Dendritic cell treated with granulocyte-macrophage colony-stimulating factor and Interleukin-4, amounts not matched to agents 40 ng/mL and 50 ng/mL, for 4 days (primary cell): Measurements from ENCODE around the gene SPSB4.

ENCODE experiments used
- H3K27ac Mint-ChIP-seq: one replicate; pipeline ENCODE4 v1.8.0; 2022; ENCODE audit warnings: mild to moderate bottlenecking, mixed read lengths
- H3K27me3 Mint-ChIP-seq: one replicate; pipeline ENCODE4 v1.8.0; 2022; ENCODE audit warnings: mild to moderate bottlenecking, mixed read lengths
- H3K36me3 Mint-ChIP-seq: one replicate; pipeline ENCODE4 v1.8.0; 2022; ENCODE audit warnings: low read depth, mixed read lengths
- H3K4me1 Mint-ChIP-seq: one replicate; pipeline ENCODE4 v1.8.0; 2022; ENCODE audit warnings: low read depth, mixed read lengths
- H3K4me3 Mint-ChIP-seq: one replicate; pipeline ENCODE4 v1.8.0; 2022; ENCODE audit warnings: mild to moderate bottlenecking, moderate library complexity, mixed read lengths
- H3K9me3 Mint-ChIP-seq: one replicate; pipeline ENCODE4 v1.8.0; 2022; ENCODE audit warnings: mixed read lengths
- intact Hi-C: fragments of 100-400 bp; cut with micrococcal nuclease; formaldehyde crosslinking; loops from one replicate; pipeline ENCODE4 v1.15.0; 2022

The SPSB4 gene

GRCh38 chr3:141059816-141060215 lies 8.7 kb downstream of the SPSB4 start:
- Mint-ChIP-seq H3K27ac (no peak overlapping the region), H3K36me3 (no peaks in the 10 kb centered on the region), H3K4me1 (peaks cover 11% of the 10 kb centered on the region), H3K9me3 (no peaks in the 10 kb centered on the region), H3K4me3 (no peak overlapping the region), H3K27me3 (peaks cover 11% of the 10 kb centered on the region)
- intact Hi-C loops: no loop called here

DNA sequence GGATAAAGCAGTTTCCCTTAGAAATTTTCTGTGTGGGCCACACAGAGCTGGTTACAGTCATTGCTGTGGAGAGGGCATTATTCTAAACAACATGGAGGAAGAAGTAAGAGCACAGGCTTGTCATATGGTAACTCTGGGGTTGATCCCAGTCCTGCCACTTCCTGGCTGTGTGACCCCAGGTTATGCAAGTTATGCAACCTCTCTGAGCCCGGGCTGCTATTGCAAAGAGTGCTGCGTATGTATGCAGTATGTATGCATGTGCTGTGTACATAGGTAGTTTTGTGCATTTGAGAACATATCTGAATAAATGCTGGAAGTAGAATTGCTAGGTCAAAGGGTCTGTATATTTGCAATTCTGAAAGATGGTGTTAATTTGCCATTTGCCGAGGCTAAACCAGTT lies 9.2 kb downstream of the SPSB4 start:
- Mint-ChIP-seq H3K27ac (no peak overlapping the region), H3K4me3 (no peak overlapping the region), H3K36me3 (no peaks in the 10 kb centered on the region), H3K9me3 (no peaks in the 10 kb centered on the region), H3K27me3 (peaks cover 5% of the 10 kb centered on the region), H3K4me1 (peaks cover 11% of the 10 kb centered on the region)
- intact Hi-C loops: no loop called here

DNA sequence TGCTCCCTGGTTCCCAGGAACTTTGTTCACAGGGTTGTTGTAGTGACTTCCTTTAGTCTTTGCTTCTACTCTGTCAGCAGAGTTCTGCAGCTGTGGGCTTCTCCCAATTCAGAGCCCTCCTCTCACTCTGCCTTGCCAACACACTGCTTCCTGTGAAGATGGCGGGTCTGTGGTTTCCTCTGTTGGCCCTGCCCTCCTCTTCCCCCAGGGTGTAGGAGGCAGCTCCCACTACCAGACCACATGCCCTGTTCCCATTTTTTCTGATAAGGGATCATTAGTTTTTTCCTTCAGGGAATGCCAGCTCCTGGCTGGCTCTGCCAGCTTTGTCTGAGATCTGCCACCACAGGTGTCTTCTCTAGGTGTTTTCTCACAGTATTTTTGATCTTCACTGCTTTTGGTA lies 12.7 kb downstream of the SPSB4 start:
- Mint-ChIP-seq H3K4me3 (no peak overlapping the region), H3K36me3 (no peaks in the 10 kb centered on the region), H3K4me1 (peaks cover 11% of the 10 kb centered on the region), H3K27ac (no peak overlapping the region), H3K9me3 (no peaks in the 10 kb centered on the region), H3K27me3 (no peaks in the 10 kb centered on the region)
- intact Hi-C loops: no loop called here

DNA sequence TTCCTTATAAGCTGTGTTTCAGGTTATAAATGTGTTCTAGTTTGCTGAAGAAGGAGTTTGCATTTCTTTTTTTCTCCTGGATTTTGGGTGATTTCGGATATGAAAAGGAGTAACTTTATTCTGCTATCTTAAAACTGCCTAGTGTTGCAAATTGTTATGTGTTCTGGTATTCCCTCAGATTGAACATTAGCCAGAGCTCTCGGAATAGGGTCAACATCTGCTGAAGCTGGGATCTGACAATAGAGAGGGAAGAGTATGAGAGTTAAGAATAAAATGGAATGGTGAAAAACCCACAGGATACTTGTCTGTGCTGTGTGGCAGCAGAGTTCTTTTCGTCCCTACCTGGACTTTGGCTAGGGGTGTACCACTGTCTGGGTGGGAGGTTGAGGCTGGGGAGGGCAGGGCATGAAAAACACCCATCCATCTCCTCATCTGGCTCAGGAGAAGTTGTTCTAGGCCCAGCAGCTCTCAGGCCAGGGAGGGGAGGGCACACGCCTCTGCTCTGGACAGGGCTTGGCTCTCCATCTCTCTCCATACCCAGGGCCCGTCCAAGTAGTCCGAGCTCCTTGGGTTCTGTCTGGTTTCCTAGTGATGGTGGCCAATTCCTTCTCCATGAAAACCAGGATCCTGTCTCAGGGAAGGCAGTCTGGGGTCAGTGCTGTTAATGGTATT lies 13.2 kb downstream of the SPSB4 start:
- intact Hi-C loops: no loop called here
- no peaks in the 10 kb centered on the region for H3K9me3 Mint-ChIP-seq
- peaks cover 11% of the 10 kb centered on the region for H3K4me1 Mint-ChIP-seq
- H3K27ac Mint-ChIP-seq: no peak overlapping the region
- no peak overlapping the region for H3K4me3 Mint-ChIP-seq
- H3K36me3 Mint-ChIP-seq: no peaks in the 10 kb centered on the region
- no peaks in the 10 kb centered on the region for H3K27me3 Mint-ChIP-seq

- Mint-ChIP-seq H3K4me3 (no peak overlapping the region), H3K27me3 (no peaks in the 10 kb centered on the region), H3K9me3 (no peaks in the 10 kb centered on the region), H3K36me3 (no peaks in the 10 kb centered on the region), H3K27ac (no peak overlapping the region), H3K4me1 (peaks cover 11% of the 10 kb centered on the region)
- intact Hi-C loops: no loop called here
Measured at GRCh38 chr3:141065258-141065657, 14.1 kb downstream of the SPSB4 start.

GRCh38 chr3:141065841-141066805 lies 15.0 kb downstream of the SPSB4 start:
- no peaks in the 10 kb centered on the region for H3K27me3 Mint-ChIP-seq
- no peak overlapping the region for H3K27ac Mint-ChIP-seq
- H3K4me3 Mint-ChIP-seq: no peak overlapping the region
- no peaks in the 10 kb centered on the region for H3K36me3 Mint-ChIP-seq
- peaks cover 11% of the 10 kb centered on the region for H3K4me1 Mint-ChIP-seq
- no peaks in the 10 kb centered on the region for H3K9me3 Mint-ChIP-seq
- intact Hi-C loops: no loop called here

GRCh38 chr3:141067206-141067974 lies 16.2 kb downstream of the SPSB4 start:
- H3K27ac Mint-ChIP-seq: no peak overlapping the region
- no peaks in the 10 kb centered on the region for H3K9me3 Mint-ChIP-seq
- no peaks in the 10 kb centered on the region for H3K27me3 Mint-ChIP-seq
- intact Hi-C loops: no loop called here
- no peaks in the 10 kb centered on the region for H3K36me3 Mint-ChIP-seq
- peaks cover 11% of the 10 kb centered on the region for H3K4me1 Mint-ChIP-seq
- H3K4me3 Mint-ChIP-seq: no peak overlapping the region

- Mint-ChIP-seq H3K9me3 (no peaks in the 10 kb centered on the region), H3K36me3 (no peaks in the 10 kb centered on the region), H3K27ac (no peak overlapping the region), H3K27me3 (no peaks in the 10 kb centered on the region), H3K4me1 (no peaks in the 10 kb centered on the region), H3K4me3 (no peak overlapping the region)
- intact Hi-C loops: no loop called here
Measured at GRCh38 chr3:141070229-141070628, 19.1 kb downstream of the SPSB4 start.

DNA sequence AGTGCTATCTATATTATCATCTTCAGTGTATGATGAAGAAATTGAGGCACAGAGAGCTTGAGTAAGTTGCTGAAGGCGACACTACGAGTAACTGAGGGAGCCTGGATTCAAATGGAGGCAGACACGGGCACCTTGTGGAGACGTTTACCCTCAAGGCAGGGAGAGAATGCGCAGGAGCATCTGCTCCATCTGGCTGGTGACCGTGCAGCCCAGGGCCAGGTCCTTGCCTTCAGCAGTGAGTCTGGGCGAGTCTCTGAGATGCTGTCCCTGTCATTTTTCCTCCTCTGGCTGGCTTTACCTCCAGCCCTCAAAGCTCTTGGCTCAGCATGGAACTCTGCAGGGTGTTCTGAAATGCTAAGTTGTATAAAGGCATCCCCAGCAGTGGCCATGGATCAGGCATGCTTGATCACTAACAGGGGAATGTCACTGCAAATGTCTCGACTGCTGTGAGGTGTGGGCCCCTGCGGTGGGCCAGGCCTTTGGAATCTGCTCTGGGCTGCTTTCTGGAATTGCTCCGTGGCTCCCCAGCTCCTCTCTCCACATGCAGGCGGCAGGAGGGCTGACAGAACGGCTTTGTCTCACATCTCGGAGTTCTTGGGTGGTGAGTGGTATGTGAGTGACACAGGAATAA lies 19.7 kb downstream of the SPSB4 start:
- no peak overlapping the region for H3K4me3 Mint-ChIP-seq

DNA sequence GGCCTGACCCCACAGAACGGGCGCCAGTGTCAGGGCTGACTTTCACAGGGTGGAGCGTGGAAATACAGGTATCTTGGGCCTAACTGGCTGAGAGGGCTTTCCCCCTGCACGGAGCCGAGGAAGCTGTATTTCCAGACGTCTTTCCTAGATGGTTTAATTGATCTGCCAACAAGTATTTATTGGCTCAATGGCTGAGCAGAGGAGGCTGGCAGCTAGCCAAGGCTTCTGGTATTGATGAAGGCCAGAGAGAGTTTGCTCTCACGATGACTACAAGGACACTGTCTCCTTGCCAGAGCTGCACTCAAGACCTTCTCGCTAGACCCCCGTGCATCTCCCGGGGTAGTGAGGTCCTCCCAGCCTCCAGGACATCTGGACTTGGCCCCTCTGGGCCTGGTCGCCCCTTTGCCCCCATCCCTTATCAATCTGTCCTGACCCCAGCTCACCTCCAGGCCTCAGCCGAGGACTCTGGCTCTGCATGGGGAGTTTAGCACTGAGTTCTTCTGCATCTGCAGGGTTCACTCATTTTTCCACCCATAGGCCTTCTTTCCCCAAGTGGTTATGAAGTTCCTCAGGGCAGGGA lies 20.6 kb downstream of the SPSB4 start:
- no peaks in the 10 kb centered on the region for H3K36me3 Mint-ChIP-seq
- no peak overlapping the region for H3K27ac Mint-ChIP-seq
- no peak overlapping the region for H3K4me3 Mint-ChIP-seq
- peaks cover 11% of the 10 kb centered on the region for H3K4me1 Mint-ChIP-seq
- no peaks in the 10 kb centered on the region for H3K9me3 Mint-ChIP-seq
- H3K27me3 Mint-ChIP-seq: no peaks in the 10 kb centered on the region
- intact Hi-C loops: no loop called here

More for the DNA sequence above, 19.7 kb downstream of the SPSB4 start:
- Mint-ChIP-seq H3K27me3 (no peaks in the 10 kb centered on the region), H3K9me3 (no peaks in the 10 kb centered on the region), H3K27ac (no peak overlapping the region), H3K36me3 (no peaks in the 10 kb centered on the region), H3K4me1 (peaks cover 1% of the 10 kb centered on the region)
- intact Hi-C loops: no loop called here

- Mint-ChIP-seq H3K4me3 (no peak overlapping the region), H3K9me3 (no peaks in the 10 kb centered on the region), H3K27me3 (no peaks in the 10 kb centered on the region), H3K36me3 (no peaks in the 10 kb centered on the region), H3K4me1 (peaks cover 20% of the 10 kb centered on the region), H3K27ac (no peak overlapping the region)
- intact Hi-C loops: no loop called here
Measured at GRCh38 chr3:141072950-141073349, 21.8 kb downstream of the SPSB4 start.

- peaks cover 3% of the 10 kb centered on the region for H3K27me3 Mint-ChIP-seq
- H3K4me1 Mint-ChIP-seq: peaks cover 20% of the 10 kb centered on the region
Measured at GRCh38 chr3:141073580-141073979, 22.4 kb downstream of the SPSB4 start.

DNA sequence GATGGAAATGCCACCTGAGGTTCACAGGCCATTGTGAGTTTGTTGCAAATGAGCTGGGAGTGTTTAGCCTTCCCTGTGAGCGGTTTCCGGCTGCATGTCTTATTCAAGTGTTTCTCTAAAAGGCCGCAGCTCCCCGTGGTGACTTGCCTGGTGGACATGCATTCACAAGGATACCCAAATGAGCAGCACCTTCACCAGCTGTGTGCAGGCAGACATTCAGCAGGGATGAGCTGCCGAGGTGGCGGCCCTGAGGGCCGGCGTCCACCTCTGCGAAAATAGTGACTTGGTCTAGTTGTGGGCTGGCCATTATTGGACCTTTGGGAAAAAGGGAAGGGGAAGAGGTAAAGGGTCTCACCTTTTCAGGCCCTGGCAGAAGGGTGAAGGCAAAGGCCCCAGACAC lies 23.4 kb downstream of the SPSB4 start:
- Mint-ChIP-seq H3K27ac (no peak overlapping the region), H3K27me3 (peaks cover 5% of the 10 kb centered on the region), H3K36me3 (no peaks in the 10 kb centered on the region), H3K4me1 (peaks cover 20% of the 10 kb centered on the region), H3K4me3 (no peak overlapping the region), H3K9me3 (no peaks in the 10 kb centered on the region)
- intact Hi-C loops: no loop called here

More at GRCh38 chr3:141073580-141073979, 22.4 kb downstream of the SPSB4 start:
- no peaks in the 10 kb centered on the region for H3K36me3 Mint-ChIP-seq
- no peaks in the 10 kb centered on the region for H3K9me3 Mint-ChIP-seq
- H3K27ac Mint-ChIP-seq: no peak overlapping the region
- no peak overlapping the region for H3K4me3 Mint-ChIP-seq
- intact Hi-C loops: no loop called here
